Calu3 (cell line): Measurements from ENCODE around the gene PFKP. TPM values are rescaled to one million over a fixed set of nuclear protein-coding genes. Genes with fewer than 3 reads are reported as not detected.

Experiments
- BruUV-seq: library from RNA; stranded (reverse); fragments of 400-500 nt; replicated peaks from 2 replicates; lab custom pipeline; 2021; lab: Mats Ljungman, UMichigan
- CTCF ChIA-PET: fragments of 300-600 bp; sonication (Branson Sonifier 250); formaldehyde crosslinking; loops from one replicate; lab custom pipeline; 2022; ENCODE audit warnings: antibody characterized with exemption; lab: Charles Lee
- DNase-seq: peaks from one replicate; pipeline ENCODE4 v3.0.0; 2022
- H3K27ac Mint-ChIP-seq: one replicate; pipeline ENCODE4 v1.8.0; 2022; ENCODE audit warnings: mixed read lengths; ENCODE audit not compliant: unreplicated experiment
- H3K27me3 Mint-ChIP-seq: one replicate; pipeline ENCODE4 v1.8.0; 2022; ENCODE audit warnings: mixed read lengths; ENCODE audit not compliant: unreplicated experiment
- H3K36me3 Mint-ChIP-seq: one replicate; pipeline ENCODE4 v1.8.0; 2022; ENCODE audit warnings: mild to moderate bottlenecking, moderate library complexity, mixed read lengths; ENCODE audit not compliant: insufficient read depth, unreplicated experiment
- H3K4me1 Mint-ChIP-seq: one replicate; pipeline ENCODE4 v1.8.0; 2022; ENCODE audit warnings: mild to moderate bottlenecking, low read depth, mixed read lengths; ENCODE audit not compliant: unreplicated experiment
- H3K4me3 Mint-ChIP-seq: one replicate; pipeline ENCODE4 v1.8.0; 2022; ENCODE audit warnings: mild to moderate bottlenecking, low read depth, moderate library complexity, mixed read lengths; ENCODE audit not compliant: unreplicated experiment
- H3K9me3 Mint-ChIP-seq: one replicate; pipeline ENCODE4 v1.8.0; 2022; ENCODE audit warnings: low read depth, mixed read lengths; ENCODE audit not compliant: unreplicated experiment
- CTCF ChIP-seq: fragments of 200-600 bp; IDR thresholded peaks from one replicate; pipeline ENCODE4 v1.8.0; 2022; ENCODE audit warnings: antibody characterized with exemption; ENCODE audit not compliant: unreplicated experiment
- intact Hi-C: fragments of 100-400 bp; cut with micrococcal nuclease; formaldehyde crosslinking; loops from one replicate; pipeline ENCODE4 v1.10.0; 2022; ENCODE audit not compliant: unreplicated experiment
- total RNA-seq: library from RNA; stranded (reverse); gene quantifications from 2 replicates; pipeline ENCODE4 v1.2.3, GENCODE V29; 2022

Gene PFKP
- total RNA-seq, 1 experiment from 2014 or later, result 272 TPM

GRCh38 chr10:3136763-3137611, 69.6 kb downstream of the PFKP start:
- Mint-ChIP-seq H3K36me3 (peaks cover 80% of the 10 kb centered on the region), H3K4me1 (no peaks in the 10 kb centered on the region), H3K4me3 (no peak overlapping the region), H3K9me3 (no peaks in the 10 kb centered on the region), H3K27ac (no peak overlapping the region), H3K27me3 (no peaks in the 10 kb centered on the region)
- BruUV-seq, result no TSS peak
- intact Hi-C loops, result no loop called here
- CTCF ChIA-PET, result no interaction called here
- TF ChIP-seq CTCF, result no peak
- DNase-seq, result no peak

GRCh38 chr10:3137958-3138726, 70.8 kb downstream of the PFKP start:
- H3K36me3 Mint-ChIP-seq, result peaks cover 77% of the 10 kb centered on the region
- H3K4me3 Mint-ChIP-seq, result no peak overlapping the region
- no peaks in the 10 kb centered on the region for H3K27me3 Mint-ChIP-seq
- no TSS peak for BruUV-seq
- DNase-seq, result no peak
- TF ChIP-seq CTCF, result no peak
- CTCF ChIA-PET, result no interaction called here
- intact Hi-C loops, result no loop called here
- no peak overlapping the region for H3K27ac Mint-ChIP-seq
- no peaks in the 10 kb centered on the region for H3K9me3 Mint-ChIP-seq
- H3K4me1 Mint-ChIP-seq, result no peaks in the 10 kb centered on the region

GRCh38 chr10:3139216-3139910, 72.0 kb downstream of the PFKP start:
- no TSS peak for BruUV-seq
- Mint-ChIP-seq H3K27me3 (no peaks in the 10 kb centered on the region), H3K4me3 (no peak overlapping the region), H3K9me3 (no peaks in the 10 kb centered on the region), H3K4me1 (no peaks in the 10 kb centered on the region), H3K27ac (no peak overlapping the region), H3K36me3 (peaks cover 75% of the 10 kb centered on the region)
- CTCF ChIA-PET, result no interaction called here
- intact Hi-C loops, result no loop called here
- DNase-seq, result no peak
- no peak for TF ChIP-seq CTCF

- H3K27ac Mint-ChIP-seq, result no peak overlapping the region
- H3K9me3 Mint-ChIP-seq, result no peaks in the 10 kb centered on the region
- H3K4me3 Mint-ChIP-seq, result no peak overlapping the region
- H3K4me1 Mint-ChIP-seq, result no peaks in the 10 kb centered on the region
- peaks cover 75% of the 10 kb centered on the region for H3K36me3 Mint-ChIP-seq
- H3K27me3 Mint-ChIP-seq, result no peaks in the 10 kb centered on the region
- CTCF ChIA-PET, result no interaction called here
- BruUV-seq, result no TSS peak
- intact Hi-C loops, result no loop called here
- no peak for DNase-seq
- no peak for TF ChIP-seq CTCF
Measured at GRCh38 chr10:3140280-3140679, 72.9 kb downstream of the PFKP start.
